ENCODE measurements around the gene CELSR1.

GRCh38 chr22:46521994-46522393 is 15.4 kb downstream of the CELSR1 start:
- TF ChIP-seq CTCF (IDR thresholded peaks at IDR 0.05) (no peak), EZH2 (IDR thresholded peaks at IDR 0.05; ENCODE audit: borderline replicate concordance, insufficient read depth, low read depth, low read length, poor library complexity, severe bottlenecking) (no peak)
